Spleen (tissue), 7 donors: ENCODE results near the gene BHLHE23.

Experiments
- CTCF ChIP-seq, 11 experiments: fragments of 200-600 bp in 7 of 11; fragments of 450-650 bp in 4 of 11; sonication (generic) in 4 of 11; IDR thresholded peaks in 8 of 11; conservative IDR thresholded peaks in 3 of 11; 1 replicate in 7 of 11; 2 replicates in 4 of 11; pipeline versions ENCODE4 v1.4.0 to v1.8.0; 2016 to 2021; ENCODE audit warnings: antibody characterized with exemption in 11 of 11, inconsistent platforms in 4 of 11, mild to moderate bottlenecking in 1 of 11
- POLR2A ChIP-seq, 3 donors: fragments of 450-650 bp; IDR thresholded peaks; one replicate each; pipeline ENCODE4 v1.5.1; 2017; ENCODE audit warnings: antibody characterized with exemption in 3 of 3, mild to moderate bottlenecking in 1 of 3
- donor health status: DM: no; HTN: no; CAD: no; lungs with moderate emphysema.
- donor health status: DM: no; HTN: no; CAD: no.
- donor health status: DM: no; HTN: no; CAD: no.

GRCh38 chr20:63021356-63022321 is 14.9 kb upstream of the BHLHE23 start:
- TF ChIP-seq CTCF (IDR thresholded peaks at IDR 0.05 in 8 of 11, conservative IDR thresholded peaks at IDR 0.05 in 3 of 11) = no peak
- no peak for TF ChIP-seq POLR2A (IDR thresholded peaks at IDR 0.05)
